HepG2 (cell line): ENCODE results near the gene BRMS1. TPM values are rescaled to one million over a fixed set of nuclear protein-coding genes. Genes with fewer than 3 reads are reported as not detected.

Experiments used
- CHD2 ChIP-seq: IDR thresholded peaks from 2 replicates; pipeline ENCODE4 v1.6.1; 2011; ENCODE audit warnings: low read depth, low read length, improper control_type of control experiment
- GABPA ChIP-seq, 2 experiments: IDR thresholded peaks; 2 replicates each; pipeline ENCODE4 v1.6.1; 2011 to 2016; ENCODE audit warnings: low read depth in 2 of 2, low read length in 1 of 2, missing biosample characterization in 1 of 2, missing genetic modification characterization in 1 of 2
- HCFC1 ChIP-seq: fragments of 150-350 bp; IDR thresholded peaks from 2 replicates; pipeline ENCODE4 v1.6.1; 2014; ENCODE audit warnings: low read depth, low read length
- HMGXB3 ChIP-seq: sonication (generic); formaldehyde crosslinking; IDR thresholded peaks from 2 replicates; pipeline ENCODE4 v1.4.0; 2020; ENCODE audit warnings: missing genetic modification reagents, borderline replicate concordance
- ISL2 ChIP-seq: sonication (generic); formaldehyde crosslinking; IDR thresholded peaks from 2 replicates; pipeline ENCODE4 v1.5.0; 2020; ENCODE audit warnings: missing genetic modification reagents
- MAZ ChIP-seq, 2 experiments: sonication (generic) in 1 of 2; formaldehyde crosslinking in 1 of 2; IDR thresholded peaks; 2 replicates each; pipeline versions ENCODE4 v1.5.0 to v1.6.1; 2012 to 2020; ENCODE audit warnings: low read depth in 2 of 2, mild to moderate bottlenecking in 2 of 2, borderline replicate concordance in 1 of 2, improper control_type of control experiment in 1 of 2, low read length in 1 of 2, missing genetic modification reagents in 1 of 2, moderate library complexity in 1 of 2
- MIXL1 ChIP-seq: IDR thresholded peaks from 2 replicates; pipeline ENCODE4 v1.6.1; 2016
- NFATC3 ChIP-seq: sonication (generic); formaldehyde crosslinking; IDR thresholded peaks from 2 replicates; pipeline ENCODE4 v1.5.1; 2020; ENCODE audit warnings: mild to moderate bottlenecking, missing genetic modification reagents
- NR3C1 ChIP-seq: sonication (generic); formaldehyde crosslinking; IDR thresholded peaks from 2 replicates; pipeline ENCODE4 v1.4.0; 2020; ENCODE audit warnings: missing genetic modification reagents
- PRDM10 ChIP-seq: sonication (generic); formaldehyde crosslinking; IDR thresholded peaks from 2 replicates; pipeline ENCODE4 v1.4.0; 2020; ENCODE audit warnings: low read depth, missing genetic modification reagents
- PTBP1 ChIP-seq: fragments of 200-400 bp; formaldehyde crosslinking; IDR thresholded peaks from 2 replicates; pipeline ENCODE4 v1.6.1; 2018; ENCODE audit warnings: low read length, low read depth; ENCODE audit not compliant: poor library complexity, severe bottlenecking
- RFX5 ChIP-seq: IDR thresholded peaks from 2 replicates; pipeline ENCODE4 v1.6.1; 2011; ENCODE audit warnings: low read depth, low read length, improper control_type of control experiment
- SATB2 ChIP-seq: sonication (generic); formaldehyde crosslinking; IDR thresholded peaks from 2 replicates; pipeline ENCODE4 v1.5.0; 2020; ENCODE audit warnings: missing genetic modification reagents
- SRY ChIP-seq: sonication (generic); formaldehyde crosslinking; IDR thresholded peaks from 2 replicates; pipeline ENCODE4 v1.8.0; 2022; ENCODE audit warnings: mild to moderate bottlenecking, missing genetic modification reagents
- TSC22D2 ChIP-seq: sonication (generic); formaldehyde crosslinking; IDR thresholded peaks from 2 replicates; pipeline ENCODE4 v1.5.1; 2020; ENCODE audit warnings: missing genetic modification reagents, mild to moderate bottlenecking, borderline replicate concordance
- ZNF33A ChIP-seq: sonication (generic); formaldehyde crosslinking; IDR thresholded peaks from 2 replicates; pipeline ENCODE4 v1.5.1; 2020; ENCODE audit warnings: missing genetic modification reagents, mild to moderate bottlenecking, moderate library complexity, borderline replicate concordance
- ZNF484 ChIP-seq: sonication (generic); formaldehyde crosslinking; IDR thresholded peaks from 2 replicates; pipeline ENCODE4 v1.5.1; 2020; ENCODE audit warnings: mild to moderate bottlenecking, low read depth, missing genetic modification reagents, borderline replicate concordance
- ZNF660 ChIP-seq: sonication (generic); formaldehyde crosslinking; IDR thresholded peaks from 2 replicates; pipeline ENCODE4 v1.5.1; 2020; ENCODE audit warnings: mild to moderate bottlenecking, low read depth, missing genetic modification reagents, borderline replicate concordance
- ZNF761 ChIP-seq: sonication (generic); formaldehyde crosslinking; conservative IDR thresholded peaks from 2 replicates; pipeline ENCODE4 v1.4.0; 2020; ENCODE audit warnings: mild to moderate bottlenecking, missing genetic modification reagents
- ZNF83 ChIP-seq: sonication (generic); formaldehyde crosslinking; IDR thresholded peaks from 2 replicates; pipeline ENCODE4 v1.4.0; 2020; ENCODE audit warnings: missing genetic modification reagents, mild to moderate bottlenecking, borderline replicate concordance
- polyA plus RNA-seq, 8 experiments: library from polyadenylated mRNA; depleted of rRNA in 3 of 8; stranded (reverse) in 7 of 8; unstranded in 1 of 8; fragments of >200 nt; fragmentation: Illumina TruSeq in 4 of 8; extraction: Trizol in 4 of 8; gene quantifications; 2 replicates each; pipeline versions ENCODE4 v1.2.1 to v1.2.3, GENCODE V29; 2011 to 2016; ENCODE audit warnings: low read depth in 4 of 8, missing spikeins in 1 of 8, mixed read lengths in 1 of 8; ENCODE audit not compliant: insufficient read depth in 1 of 8
- total RNA-seq, 5 experiments: library from RNA; depleted of rRNA; stranded (reverse); fragments of >200 nt; fragmentation: Illumina TruSeq; extraction: Trizol; gene quantifications; 2 replicates each; pipeline ENCODE4 v1.2.3, GENCODE V29; 2016; ENCODE audit warnings: low read depth in 1 of 5

The BRMS1 gene
- total and polyA plus RNA-seq, 2 of the 13 experiments (the other 11 are each of a cell fraction or from before 2014, with no cell fraction given) = 15.8 to 55.7 TPM

DNA sequence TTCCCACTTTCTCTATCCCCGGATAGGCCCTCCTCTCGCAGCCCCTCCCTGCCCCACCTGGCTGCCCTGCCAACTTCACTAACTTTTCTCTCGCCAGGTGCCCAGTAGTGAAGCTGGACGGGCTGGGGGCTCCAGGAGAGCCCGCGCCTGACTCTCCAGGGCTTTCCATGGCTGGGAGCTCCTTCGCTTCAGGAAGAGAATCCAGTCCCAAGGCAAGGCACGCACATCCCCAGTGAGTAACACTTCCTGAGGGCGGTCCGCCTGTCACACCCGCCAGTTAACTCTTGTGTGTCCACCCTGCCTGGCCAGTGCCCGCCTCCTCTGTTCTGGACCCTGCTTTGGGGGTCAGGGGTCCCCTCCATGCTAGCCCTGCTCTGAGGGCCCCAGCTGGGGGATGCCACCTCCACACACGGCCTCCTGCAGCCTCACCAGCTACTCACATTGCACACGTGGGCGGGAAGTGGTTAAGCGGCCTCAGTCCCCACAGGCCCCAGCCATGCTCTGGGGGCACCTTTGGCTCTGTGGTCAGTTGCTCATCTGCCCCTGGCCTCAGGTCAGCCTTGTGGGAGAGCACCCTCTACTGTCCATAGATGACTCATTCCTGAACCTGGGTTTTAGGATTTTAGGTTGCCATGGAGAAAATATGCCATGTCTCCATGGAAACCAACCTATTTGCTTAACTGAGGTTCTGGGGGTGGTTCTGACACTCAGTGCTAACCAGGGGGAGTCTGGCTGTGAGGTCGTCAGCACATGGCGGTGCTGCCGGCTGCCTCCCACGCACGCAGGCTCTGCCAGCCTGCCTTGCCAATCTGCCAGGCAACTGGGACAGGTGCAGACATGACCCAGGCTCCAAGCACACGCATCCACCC, 8.4 kb downstream of the BRMS1 start, which contains the start of gene RIN1 (continued):
- TF ChIP-seq ZNF761 (no peak; the same call in 1 of the 2 replicates), PRDM10 (CRISPR knock-in tag) (no peak), PTBP1 (peak; percentile 62), NR3C1 (CRISPR knock-in tag) (no peak), ZNF660 (CRISPR knock-in tag) (no peak), MIXL1 (peak; percentile 82), RFX5 (no peak), SRY (CRISPR knock-in tag) (peak; percentile 85; the same call in 1 of the 2 replicates), MAZ (IDR thresholded peaks at IDR 0.05; ENCODE audit: borderline replicate concordance, low read depth, low read length) (peak; percentile 90), MAZ (CRISPR knock-in tag; IDR thresholded peaks at IDR 0.05; ENCODE audit: low read depth) (peak; percentile 93), ZNF484 (no peak), HCFC1 (no peak), TSC22D2 (CRISPR knock-in tag) (0 out of 2 replicates have a peak, but pooled peaks have one; percentile 87), CHD2 (no peak; the same call in 1 of the 2 replicates), GABPA (IDR thresholded peaks at IDR 0.05; ENCODE audit: low read depth, low read length) (no peak), GABPA (CRISPR knock-in tag; IDR thresholded peaks at IDR 0.05; ENCODE audit: low read depth) (peak; percentile 73), ISL2 (CRISPR knock-in tag) (0 out of 2 replicates have a peak, but pooled peaks have one; percentile 17), NFATC3 (CRISPR knock-in tag) (0 out of 2 replicates have a peak, but pooled peaks have one; percentile 56), SATB2 (CRISPR knock-in tag) (no peak), HMGXB3 (CRISPR knock-in tag) (peak; percentile 68; the same call in 1 of the 2 replicates), ZNF33A (CRISPR knock-in tag) (peak; percentile 91; the same call in 1 of the 2 replicates), ZNF83 (CRISPR knock-in tag) (no peak)
